NCI-H82 (cell line): ENCODE results near the gene GGTLC2.
A peak's percentile ranks its signal among the peaks of the same experiment; 100 is the strongest.
"Not testable (repeated sequence)": the region's sequence is repeated elsewhere in the genome, so short reads cannot be mapped to it uniquely, and the experiment has no call there.

Source experiments
- DNase-seq: peaks from one replicate; lab custom pipeline; 2025; lab: John Stamatoyannopoulos, UW

Gene GGTLC2

DNA sequence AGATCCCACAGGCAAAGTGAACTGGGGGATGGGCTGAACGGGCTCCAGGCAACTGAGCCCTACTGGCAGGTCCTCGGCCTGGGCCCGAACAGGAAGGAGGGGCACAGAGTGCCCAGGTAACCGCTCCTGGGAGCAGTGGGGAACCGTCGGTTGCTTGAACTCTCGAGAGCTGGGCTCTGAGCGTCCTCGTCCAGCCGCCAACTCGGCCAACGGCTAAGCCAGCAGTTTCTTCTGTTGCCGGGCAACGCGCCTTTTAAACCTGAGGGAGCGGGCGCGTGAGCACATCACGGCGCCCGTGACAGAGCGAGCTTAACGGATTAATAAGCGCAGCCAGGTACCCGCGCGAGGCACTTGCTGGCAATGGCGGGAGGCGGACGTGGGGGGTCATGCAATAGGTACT, at the start of gene GGTLC2:
GGTLC2 (plus strand) TSS at position 301 of the 400 bp plus-strand sequence. CDS start 1,732 bp downstream, outside the sequence.
- DNase-seq: not testable (repeated sequence)

DNA sequence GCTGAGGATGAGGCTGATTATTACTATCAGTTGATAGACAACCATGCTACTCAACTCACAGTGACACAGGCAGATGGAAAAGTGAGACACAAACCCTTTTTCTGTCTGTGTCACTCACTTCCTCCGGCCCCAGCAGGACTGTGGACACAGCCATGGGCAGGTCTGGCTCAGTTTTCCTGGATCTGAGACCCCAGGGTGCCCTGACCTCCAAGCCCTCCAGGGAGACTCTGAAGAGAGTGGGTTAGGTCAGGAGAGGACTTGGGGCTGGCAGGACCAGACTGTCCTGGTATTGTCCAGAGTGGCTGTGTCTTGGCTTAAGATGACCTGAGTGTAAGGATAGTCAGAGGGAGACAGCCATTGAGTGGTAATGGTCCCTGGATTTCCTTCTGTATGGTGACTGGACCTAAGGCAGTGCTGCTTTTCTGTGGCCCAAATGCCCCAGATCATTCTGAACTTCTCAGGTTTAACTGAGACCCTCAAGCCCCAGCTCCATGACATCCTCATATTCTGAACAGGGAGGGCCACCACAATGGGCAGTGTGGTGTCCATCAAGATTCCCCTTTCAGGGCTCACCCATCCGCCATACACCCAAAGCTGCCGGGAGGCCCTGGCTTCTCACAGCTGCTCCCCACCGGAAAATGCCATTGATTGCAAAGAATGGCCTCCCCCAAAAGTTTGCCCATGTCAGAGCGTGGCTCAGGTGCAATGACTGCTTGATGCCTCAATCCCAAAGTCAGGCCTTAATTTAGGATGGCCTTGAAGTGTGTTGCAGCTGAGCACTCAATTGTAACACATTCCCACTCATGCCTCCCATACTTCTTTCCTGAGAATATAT, 49.2 kb upstream of the GGTLC2 start:
- DNase-seq: no peak

DNA sequence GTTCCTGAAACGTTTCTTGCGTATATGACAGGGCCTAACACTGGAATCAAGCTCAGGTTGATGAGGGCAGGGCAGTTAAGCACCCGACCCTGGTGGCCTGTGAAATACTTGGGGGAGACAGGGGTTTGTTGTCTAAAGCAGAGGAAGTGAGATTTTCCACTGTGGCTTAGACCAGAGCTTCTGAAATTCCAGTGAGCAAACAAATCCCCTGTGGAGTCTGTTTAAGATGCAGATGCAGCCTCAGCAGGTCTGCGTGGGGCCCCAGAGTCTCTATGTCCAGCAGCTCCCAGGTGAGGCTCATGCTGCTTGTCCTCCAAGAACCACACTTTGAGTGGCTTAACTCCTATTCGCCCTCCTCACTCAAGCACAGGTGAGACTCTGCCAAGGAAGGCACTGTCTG, 46.3 kb upstream of the GGTLC2 start:
- DNase-seq: no peak

DNA sequence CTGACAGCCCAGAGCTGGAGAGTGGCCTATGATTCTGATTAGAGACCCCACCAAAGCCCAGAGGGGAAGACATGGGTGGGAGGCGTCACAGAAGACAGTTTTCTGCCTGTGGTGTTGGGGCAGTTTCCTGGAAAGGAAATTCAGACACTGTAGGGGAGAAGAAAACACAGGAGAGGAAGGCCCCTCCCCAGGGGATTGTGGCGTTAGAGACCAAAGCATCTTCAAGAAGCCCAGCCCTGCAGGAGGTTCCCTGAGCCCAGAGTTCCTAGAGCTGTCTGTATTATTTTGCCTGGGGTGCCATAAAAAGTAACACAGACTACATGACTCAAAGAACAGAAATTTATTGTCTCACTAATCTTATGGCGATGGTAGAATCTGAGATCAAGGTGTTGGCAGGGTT, 45.2 kb upstream of the GGTLC2 start:
- no peak for DNase-seq

DNA sequence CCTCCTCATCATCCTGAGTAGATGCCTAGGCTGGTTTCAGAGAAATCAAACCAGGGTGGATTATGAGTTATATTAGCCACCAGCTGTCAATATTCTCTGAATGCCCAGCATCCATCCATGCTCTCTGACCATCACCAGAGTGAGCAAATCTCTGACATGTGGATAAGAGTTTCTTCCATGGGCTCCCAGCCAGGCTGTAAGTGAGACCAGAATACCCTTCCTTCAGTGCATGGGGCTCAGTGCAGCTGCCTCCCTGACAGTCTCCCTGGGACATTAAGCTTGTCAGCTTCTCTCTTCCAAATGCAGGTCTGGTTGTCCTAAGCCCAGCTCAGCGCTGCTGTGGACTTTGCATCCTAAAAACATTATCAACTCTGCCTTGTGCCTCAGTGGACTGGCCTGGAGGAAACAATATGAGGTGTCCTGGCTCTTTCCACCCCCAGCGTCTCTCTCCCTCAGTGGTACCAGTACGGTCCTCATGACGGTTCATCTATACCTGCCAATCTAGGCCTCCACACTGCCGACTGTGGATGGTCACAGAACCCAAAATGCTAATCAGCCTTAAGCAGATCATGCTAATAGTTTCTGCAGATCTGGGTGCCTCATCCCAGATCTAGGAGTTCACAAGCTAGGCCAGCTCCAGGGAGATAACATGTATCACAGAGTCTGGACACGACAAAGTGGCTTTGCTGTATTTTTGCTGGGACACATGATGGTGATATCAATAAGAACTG, 43.7 kb upstream of the GGTLC2 start:
- DNase-seq: no peak

DNA sequence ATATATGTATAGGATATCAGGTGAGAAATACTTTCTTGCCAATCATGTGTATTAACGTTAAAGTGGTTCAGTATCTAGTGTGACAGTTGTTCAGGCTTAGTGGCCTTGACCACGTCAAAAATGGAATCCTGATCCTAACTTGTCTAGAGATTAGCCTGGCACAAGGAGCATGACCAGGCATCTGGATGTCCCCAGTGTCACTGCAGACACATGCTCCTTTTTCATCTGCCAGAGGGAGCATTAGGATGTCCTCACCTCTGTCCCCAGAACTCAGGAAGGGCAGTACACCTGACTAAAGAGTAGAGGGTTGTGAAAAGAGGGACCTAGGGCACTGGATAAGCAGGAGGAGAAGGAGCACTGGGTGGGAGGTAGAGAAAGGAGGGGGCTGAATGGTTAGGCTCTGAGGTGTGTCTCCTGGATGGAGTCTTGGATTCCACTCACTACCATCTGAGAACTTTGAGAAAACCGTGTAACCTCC, 40.9 kb upstream of the GGTLC2 start:
- no peak for DNase-seq

DNA sequence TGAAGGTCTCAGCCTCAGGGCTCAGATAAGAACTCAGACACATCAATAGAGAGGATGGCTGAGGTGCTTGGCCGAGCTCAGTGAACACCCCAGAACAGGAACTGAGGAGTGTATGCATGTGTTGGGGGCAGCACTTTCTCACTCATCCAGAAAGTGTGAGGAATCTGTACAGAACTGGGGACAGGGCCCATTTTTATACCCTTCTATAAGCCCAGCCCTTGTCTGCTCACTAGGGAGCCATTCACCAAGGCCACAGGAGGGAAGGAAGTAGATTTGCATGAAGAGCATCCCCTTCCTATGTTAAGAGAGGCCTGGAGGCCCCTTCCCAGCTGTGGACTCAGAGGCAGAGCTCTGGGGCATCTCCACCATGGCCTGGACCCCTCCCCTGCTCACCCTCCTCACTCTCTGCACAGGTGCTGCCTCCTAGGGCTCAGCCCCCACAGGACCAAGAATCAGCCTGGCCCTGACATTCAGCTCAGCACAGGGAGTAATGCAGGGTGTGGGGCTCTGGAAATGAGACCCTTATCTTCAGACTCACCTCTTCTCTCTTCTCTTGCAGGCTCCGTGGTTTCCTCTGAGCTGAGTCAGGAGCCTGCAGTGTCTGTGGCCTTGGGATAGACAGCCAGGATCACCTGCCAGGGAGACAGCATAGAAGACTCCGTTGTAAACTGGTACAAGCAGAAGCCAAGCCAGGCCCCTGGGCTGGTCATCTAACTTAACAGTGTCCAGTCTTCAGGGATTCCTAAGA, 39.9 kb upstream of the GGTLC2 start:
- no peak for DNase-seq

DNA sequence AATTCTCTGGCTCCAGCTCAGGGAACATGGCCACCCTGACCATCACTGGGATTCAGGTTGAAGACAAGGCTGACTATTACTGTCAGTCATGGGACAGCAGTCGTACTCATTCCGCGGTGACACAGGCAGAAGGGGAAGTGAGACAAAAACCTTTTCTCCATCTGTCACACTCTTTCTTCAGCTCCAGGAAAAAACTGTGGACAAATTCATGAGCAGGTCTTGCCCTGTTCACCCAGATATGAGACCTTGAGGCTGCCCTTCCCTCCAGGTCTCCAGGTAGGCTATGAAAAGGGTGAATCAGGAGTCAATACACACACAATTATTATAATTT, 39.4 kb upstream of the GGTLC2 start:
- DNase-seq: no peak

DNA sequence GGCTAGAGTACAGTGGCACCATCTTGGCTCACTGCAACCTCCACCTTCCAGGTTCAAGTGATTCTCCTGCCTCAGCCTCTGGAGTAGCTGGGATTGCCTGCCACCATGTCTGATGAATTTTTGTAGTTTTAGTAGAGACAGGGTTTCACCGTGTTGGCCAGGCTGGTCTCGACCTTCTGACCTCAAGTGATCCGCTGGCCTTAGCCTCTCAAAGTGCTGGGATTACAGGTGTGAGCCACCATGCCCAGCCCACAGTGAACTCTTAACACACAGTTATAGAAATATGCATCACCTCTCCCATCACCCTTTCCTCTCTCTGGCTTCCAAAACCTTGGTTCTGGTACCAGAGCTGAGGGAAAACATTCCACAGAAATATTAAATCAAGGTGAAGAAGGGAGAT, 36.4 kb upstream of the GGTLC2 start:
- not testable (repeated sequence) for DNase-seq

DNA sequence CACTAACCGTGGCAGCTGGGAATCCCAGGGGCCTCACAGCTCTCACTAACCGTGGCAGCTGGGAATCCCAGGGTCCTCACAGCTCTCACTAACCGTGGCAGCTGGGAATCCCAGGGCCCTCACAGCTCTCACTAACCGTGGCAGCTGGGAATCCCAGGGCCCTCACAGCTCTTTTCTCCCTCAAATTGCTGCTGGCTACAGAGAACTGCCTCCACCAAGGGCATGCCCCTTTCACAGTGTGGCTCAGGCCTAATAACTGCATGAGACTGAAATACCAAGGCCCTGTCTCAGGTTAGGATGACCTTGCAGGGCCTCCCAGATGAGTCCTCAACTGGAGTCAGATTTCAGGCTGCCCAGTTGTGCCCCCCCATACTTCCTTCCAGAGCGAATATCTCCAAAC, 35.1 kb upstream of the GGTLC2 start:
- no peak for DNase-seq

DNA sequence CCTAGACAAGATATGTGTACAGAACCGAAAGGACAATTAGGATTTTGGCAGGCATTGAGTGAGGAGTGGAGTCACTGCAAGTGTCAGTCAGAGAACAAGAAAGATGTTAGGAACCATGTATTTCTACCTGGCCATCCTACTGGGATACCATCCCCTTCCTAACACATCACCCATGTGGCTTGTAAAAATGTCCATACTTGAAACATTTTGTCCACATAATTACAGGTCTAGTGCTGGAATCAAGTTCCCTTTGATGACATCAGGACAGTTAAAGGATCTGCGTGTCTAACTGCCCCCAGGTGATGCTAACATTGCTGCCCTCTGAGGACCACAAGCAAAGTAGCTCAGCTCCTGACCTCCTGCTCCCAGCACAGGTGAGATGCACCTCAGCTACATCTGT, 31.9 kb upstream of the GGTLC2 start:
- DNase-seq: no peak

DNA sequence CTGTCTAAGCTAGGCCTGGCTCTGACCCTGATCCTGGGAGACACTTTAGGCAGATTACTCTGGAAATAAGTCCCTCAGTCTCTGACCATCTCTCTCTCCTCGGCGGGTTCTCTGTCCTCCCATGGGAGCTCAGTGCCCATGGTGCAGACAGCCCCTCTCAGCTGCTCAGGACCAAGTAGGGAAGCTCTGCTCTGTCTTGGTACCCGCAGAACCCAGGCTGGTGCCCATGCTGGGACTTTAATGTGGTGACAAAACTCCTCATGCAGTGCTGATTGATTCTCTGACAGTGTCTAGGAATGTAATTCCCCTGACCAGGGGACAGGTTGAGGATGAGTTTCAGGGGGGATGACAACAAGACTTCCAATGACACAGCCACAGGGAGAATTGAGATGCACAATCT, 30.3 kb upstream of the GGTLC2 start:
- no peak for DNase-seq

DNA sequence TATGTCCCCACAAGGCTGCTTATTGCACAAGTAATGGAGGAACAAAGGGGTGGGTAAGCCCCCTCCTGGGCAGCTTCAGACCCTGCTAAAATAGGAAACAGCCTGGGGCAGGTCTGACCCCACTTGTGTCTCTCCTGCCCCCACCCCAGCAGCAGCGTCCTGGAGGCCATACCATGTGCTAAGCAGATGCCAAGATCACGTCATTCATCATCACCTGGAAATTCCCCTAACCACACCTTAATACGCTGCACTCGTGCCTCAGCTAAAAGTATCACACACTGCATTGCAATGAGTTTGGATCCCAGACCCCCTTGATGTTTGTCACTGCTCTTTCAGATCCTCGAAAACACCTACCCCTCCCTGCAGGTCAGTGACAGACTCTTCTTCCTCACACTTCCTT, 27.8 kb upstream of the GGTLC2 start:
- DNase-seq: no peak

DNA sequence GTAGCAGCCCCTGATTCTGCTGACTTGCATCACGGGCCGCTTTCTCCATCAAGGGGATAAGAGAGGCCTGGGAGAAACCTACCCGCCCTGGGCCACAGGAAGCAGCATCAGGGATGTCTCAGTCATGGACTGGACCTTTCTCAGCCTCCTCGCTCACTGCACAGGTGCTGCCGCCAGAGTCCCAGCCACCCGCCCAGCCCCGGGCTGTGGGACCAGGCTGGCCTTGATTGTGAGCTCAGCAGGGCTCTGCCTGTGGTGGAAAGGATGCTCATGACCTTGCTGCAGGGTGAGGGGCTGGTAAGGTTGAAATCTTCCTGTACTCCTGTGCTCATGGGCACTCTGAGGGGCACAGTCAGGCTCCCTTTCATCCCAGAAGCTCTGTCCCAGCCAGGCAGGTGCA, 26.0 kb upstream of the GGTLC2 start:
- DNase-seq: no peak

DNA sequence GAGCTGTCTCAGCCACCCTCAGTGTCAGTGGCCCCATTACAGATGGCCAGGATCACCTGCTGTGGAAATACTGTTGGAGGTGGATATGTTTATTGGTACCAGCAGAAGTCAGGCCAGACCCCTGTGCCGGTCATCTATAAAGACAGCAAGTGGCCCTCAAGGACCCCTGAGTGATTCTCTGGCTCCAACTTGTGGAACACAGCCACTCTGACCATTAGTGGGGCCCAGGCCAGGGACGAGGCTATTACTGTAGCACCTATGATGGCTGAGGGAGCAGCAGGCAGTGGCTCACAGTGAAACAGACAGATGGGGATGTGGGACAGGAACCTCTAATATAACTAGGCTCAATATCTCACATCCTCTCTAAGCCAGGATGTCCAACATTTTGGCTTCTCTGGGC, 25.5 kb upstream of the GGTLC2 start:
- DNase-seq: no peak

DNA sequence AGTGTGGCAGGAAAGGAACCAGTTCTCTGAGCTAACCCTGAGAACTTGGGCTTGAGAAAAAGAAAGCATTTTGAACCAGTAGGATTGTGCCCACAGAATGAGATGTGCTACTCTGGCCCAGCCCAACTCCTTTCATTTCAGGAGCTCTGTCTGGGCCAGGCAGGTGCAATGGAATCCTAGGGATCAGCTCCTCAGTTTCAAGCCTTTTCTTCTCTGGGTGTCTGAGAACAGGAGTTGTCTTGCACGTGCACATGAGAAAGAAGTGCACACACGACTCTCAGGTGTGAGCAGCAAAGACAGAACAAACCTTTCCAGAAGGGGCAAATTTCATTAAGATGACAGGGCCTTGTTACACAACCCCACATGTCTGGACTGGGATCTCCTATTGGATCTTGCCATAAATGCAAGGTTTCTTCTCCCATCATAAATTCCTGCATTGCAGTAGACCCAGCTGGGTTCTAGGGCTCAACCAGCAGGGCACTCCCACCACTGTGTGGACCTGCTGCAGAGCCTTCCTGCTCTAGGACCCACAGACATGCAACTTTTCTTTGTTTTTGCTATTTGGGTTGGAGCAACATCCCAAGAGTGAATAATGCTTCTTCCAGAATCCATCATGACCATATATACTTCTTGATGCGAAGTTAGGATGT, 24.5 kb upstream of the GGTLC2 start:
- DNase-seq: no peak

DNA sequence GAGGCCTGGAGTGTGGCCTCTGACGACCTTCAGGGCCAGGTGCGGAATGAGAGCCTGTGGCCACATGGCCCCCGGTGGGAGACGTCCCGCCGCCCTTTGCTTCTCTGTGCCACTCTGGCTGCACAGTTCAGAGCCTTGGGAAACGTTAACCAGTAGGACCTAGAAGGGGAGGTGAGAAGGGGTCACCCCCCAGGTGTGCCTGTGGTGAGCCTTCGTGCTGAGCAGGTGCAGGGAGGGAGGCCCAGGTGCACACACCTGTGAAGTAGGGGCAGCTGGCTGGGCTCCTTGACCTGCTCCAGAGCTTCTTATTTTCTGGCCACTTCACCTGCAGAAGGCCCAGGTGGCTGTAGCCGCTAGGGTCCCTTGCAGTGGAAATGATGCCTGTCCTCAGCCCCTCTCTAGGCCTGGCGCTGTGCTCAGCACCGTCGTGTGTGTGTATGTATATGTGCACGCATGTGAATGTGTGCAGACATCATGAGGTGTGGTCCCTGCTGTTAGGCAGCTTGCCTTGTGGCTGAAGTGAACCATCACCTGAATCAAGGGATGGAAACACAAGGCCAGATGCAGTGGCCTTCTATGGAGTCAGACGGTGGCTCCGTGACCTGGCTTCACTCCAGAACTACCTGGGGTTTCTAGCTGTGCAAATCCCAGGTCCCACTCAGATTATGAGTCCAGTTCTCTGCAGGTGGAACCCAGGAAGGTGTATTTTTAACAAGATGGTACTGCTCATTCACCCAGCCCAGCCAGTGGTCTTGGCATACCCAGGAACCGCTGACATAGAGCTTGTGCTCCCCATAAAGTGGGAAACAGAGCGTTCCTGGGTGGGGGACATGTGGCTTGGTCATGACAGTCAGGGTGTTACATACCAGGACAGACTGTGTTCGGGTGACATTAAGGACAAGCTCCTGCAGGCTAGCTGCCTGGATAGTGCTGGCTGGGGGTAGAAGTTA, 15.6 kb upstream of the GGTLC2 start:
- not testable (repeated sequence) for DNase-seq

DNA sequence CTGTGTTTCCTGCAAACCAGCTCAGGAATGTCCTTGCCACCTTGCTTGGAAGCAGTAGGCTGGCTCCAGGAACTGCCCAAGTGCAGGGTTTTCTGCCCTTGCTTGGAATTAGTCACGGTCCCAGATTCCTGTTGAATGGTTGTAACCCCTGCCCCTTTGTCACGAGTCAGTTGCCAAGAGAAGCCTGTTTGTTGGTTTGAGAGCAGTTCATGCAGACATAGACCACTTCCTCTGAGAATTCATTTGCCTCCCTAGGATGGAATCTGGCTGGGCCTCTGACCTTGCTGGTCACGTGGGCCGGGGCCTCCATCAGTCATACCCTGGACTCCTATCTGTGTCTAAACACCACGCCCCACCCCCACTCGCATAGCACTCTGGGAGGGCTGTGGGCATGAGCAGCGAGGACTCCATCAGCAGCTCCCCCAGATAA, 13.2 kb upstream of the GGTLC2 start:
- DNase-seq: not testable (repeated sequence)

DNA sequence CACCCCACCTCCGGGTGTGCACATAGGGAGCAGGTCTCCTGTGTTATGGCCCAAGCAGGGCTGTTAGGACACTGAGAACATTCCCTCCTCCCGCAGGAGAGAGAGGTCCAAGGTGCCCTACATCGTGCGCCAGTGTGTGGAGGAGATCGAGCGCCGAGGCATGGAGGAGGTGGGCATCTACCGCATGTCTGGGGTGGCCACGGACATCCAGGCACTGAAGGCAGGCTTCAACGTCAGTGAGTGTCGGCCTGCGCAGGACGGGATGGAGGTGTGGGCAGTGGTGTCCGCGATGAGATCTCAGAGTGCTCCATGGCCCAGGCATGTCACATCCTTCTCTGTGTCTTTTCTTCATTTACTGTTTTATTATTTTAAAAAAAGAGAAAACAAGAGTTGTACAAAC, 12.2 kb upstream of the GGTLC2 start:
- not testable (repeated sequence) for DNase-seq

DNA sequence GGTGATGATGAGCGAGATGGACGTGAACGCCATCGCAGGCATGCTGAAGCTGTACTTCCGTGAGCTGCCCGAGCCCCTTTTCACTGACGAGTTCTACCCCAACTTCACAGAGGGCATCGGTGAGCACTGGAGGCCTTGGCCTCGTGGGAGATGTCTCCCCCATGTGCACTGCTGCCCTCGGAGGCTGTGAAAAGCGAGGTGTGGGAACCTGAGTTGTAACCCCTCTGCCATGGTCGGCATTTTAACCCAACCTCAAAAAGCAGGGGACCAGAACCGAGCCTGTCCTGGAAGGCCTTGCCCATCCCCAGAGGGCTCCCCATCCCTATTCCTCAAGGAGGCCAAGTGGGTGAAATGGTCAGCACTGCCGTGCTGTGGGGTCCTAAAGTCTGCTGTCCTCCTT, 10.9 kb upstream of the GGTLC2 start:
- not testable (repeated sequence) for DNase-seq

DNA sequence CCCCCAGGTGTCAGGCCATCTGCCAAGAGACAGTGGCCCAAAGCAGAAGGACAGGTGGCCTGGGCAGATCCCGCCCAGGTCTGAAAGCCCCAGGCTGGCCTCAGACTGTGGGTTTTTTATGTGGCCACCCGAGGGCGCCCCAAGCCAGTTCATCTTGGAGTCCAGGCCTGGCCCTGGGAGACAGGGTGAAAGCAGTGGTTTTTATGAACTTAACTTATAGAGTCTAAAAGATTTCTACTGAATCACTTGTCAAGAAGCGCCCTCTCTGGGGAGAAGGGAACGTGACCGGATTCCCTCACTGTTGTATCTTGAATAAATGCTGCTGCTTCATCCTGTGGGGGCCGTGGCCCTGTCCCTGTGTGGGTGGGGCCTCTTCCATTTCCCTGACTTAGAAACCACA, 8.2 kb upstream of the GGTLC2 start:
- peak; percentile 22 for DNase-seq
